ENCODE measurements around the gene SEMA3F. TPM values are rescaled to one million over a fixed set of nuclear protein-coding genes. Genes with fewer than 3 reads are reported as not detected.

Gene SEMA3F
- total RNA-seq, 1 donor from 2014 or later: 14.5 TPM

- peak overlapping the region; percentile 78 for H3K27ac Mint-ChIP-seq
- H3K4me3 Mint-ChIP-seq: peak overlapping the region; percentile 4
- no peak overlapping the region for H3K4me3 ChIP-seq
- TF ChIP-seq CTCF (IDR thresholded peaks at IDR 0.05) (no peak), EZH2phosphoT487 (IDR thresholded peaks at IDR 0.05) (no peak), EZH2 (IDR thresholded peaks at IDR 0.05) (no peak)
- no peak overlapping the region for H3K9ac ChIP-seq
- DNase-seq (ENCODE audit: low spot score): no peak
- no peaks in the 10 kb centered on the region for H3K9me3 ChIP-seq (ENCODE audit: low read depth)
- H3K79me2 ChIP-seq (ENCODE audit: low read depth): no peaks in the 10 kb centered on the region
- H2AFZ ChIP-seq (replicated peaks): no peak overlapping the region
- H3K36me3 ChIP-seq: no peaks in the 10 kb centered on the region
- H3K27ac ChIP-seq: no peak overlapping the region
- no peaks in the 10 kb centered on the region for H3K27me3 ChIP-seq
- H3K4me2 ChIP-seq: no peak overlapping the region
- H3K9me3 Mint-ChIP-seq: no peaks in the 10 kb centered on the region
- peaks cover 34% of the 10 kb centered on the region for H3K4me1 Mint-ChIP-seq
- H3K36me3 Mint-ChIP-seq: no peaks in the 10 kb centered on the region
- no peaks in the 10 kb centered on the region for H4K20me1 ChIP-seq (ENCODE audit: low read depth)
- peaks cover 7% of the 10 kb centered on the region for H3F3A ChIP-seq (ENCODE audit: low read depth)
- peaks cover 37% of the 10 kb centered on the region for H3K4me1 ChIP-seq
- peaks cover 10% of the 10 kb centered on the region for H3K27me3 Mint-ChIP-seq (ENCODE audit: insufficient read depth, low read depth)
Measured at GRCh38 chr3:50127251-50127691, 27.9 kb upstream of the SEMA3F start.

GRCh38 chr3:50128001-50128400 is 27.1 kb upstream of the SEMA3F start:
- Histone ChIP-seq H3K4me3 (no peak overlapping the region), H3K27me3 (no peaks in the 10 kb centered on the region), H3K27ac (no peak overlapping the region), H3K9me3 (ENCODE audit: low read depth) (no peaks in the 10 kb centered on the region), H2AFZ (replicated peaks) (no peak overlapping the region), H4K20me1 (ENCODE audit: low read depth) (no peaks in the 10 kb centered on the region), H3K79me2 (ENCODE audit: low read depth) (no peaks in the 10 kb centered on the region), H3K4me1 (peaks cover 40% of the 10 kb centered on the region), H3K4me2 (no peak overlapping the region), H3K36me3 (no peaks in the 10 kb centered on the region), H3F3A (ENCODE audit: low read depth) (peaks cover 7% of the 10 kb centered on the region), H3K9ac (no peak overlapping the region)
- no peak for TF ChIP-seq CTCF (IDR thresholded peaks at IDR 0.05)
- TF ChIP-seq EZH2phosphoT487 (IDR thresholded peaks at IDR 0.05): no peak
- no peak for TF ChIP-seq EZH2 (IDR thresholded peaks at IDR 0.05)
- Mint-ChIP-seq H3K27me3 (ENCODE audit: insufficient read depth, low read depth) (peaks cover 8% of the 10 kb centered on the region), H3K4me3 (no peak overlapping the region), H3K9me3 (no peaks in the 10 kb centered on the region), H3K4me1 (peaks cover 41% of the 10 kb centered on the region), H3K27ac (no peak overlapping the region), H3K36me3 (no peaks in the 10 kb centered on the region)
- DNase-seq (ENCODE audit: low spot score): no peak

- no peaks in the 10 kb centered on the region for H3K36me3 Mint-ChIP-seq
- no peak for TF ChIP-seq CTCF (IDR thresholded peaks at IDR 0.05)
- TF ChIP-seq EZH2phosphoT487 (IDR thresholded peaks at IDR 0.05): no peak
- TF ChIP-seq EZH2 (IDR thresholded peaks at IDR 0.05): no peak
- H3K27me3 Mint-ChIP-seq (ENCODE audit: insufficient read depth, low read depth): peaks cover 10% of the 10 kb centered on the region
- no peak overlapping the region for H3K9ac ChIP-seq
- DNase-seq (ENCODE audit: low spot score): no peak
- no peak overlapping the region for H2AFZ ChIP-seq (replicated peaks)
- no peak overlapping the region for H3K27ac ChIP-seq
- H4K20me1 ChIP-seq (ENCODE audit: low read depth): no peaks in the 10 kb centered on the region
- H3K36me3 ChIP-seq: no peaks in the 10 kb centered on the region
- H3K27ac Mint-ChIP-seq: peak overlapping the region; percentile 50
- no peaks in the 10 kb centered on the region for H3F3A ChIP-seq (ENCODE audit: low read depth)
- no peaks in the 10 kb centered on the region for H3K27me3 ChIP-seq
- H3K79me2 ChIP-seq (ENCODE audit: low read depth): no peaks in the 10 kb centered on the region
- peaks cover 30% of the 10 kb centered on the region for H3K4me1 ChIP-seq
- H3K9me3 ChIP-seq (ENCODE audit: low read depth): no peaks in the 10 kb centered on the region
- H3K4me1 Mint-ChIP-seq: peaks cover 33% of the 10 kb centered on the region
- no peak overlapping the region for H3K4me3 ChIP-seq
- H3K9me3 Mint-ChIP-seq: no peaks in the 10 kb centered on the region
- H3K4me2 ChIP-seq: no peak overlapping the region
- H3K4me3 Mint-ChIP-seq: no peak overlapping the region
Measured at GRCh38 chr3:50130436-50130835, 24.7 kb upstream of the SEMA3F start.
